CD4-positive, alpha-beta memory T cell (primary cell): Measurements from ENCODE around the gene RPL27. TPM values are rescaled to one million over a fixed set of nuclear protein-coding genes. Genes with fewer than 3 reads are reported as not detected.
A peak's percentile ranks its signal among the peaks of the same experiment; 100 is the strongest.

Experiments
- CTCF ChIA-PET: fragments of 350-600 bp; sonication (Branson Sonifier 250); formaldehyde crosslinking; loops from one replicate; lab custom pipeline; 2021; ENCODE audit warnings: inconsistent platforms; ENCODE audit not compliant: partially characterized antibody; lab: Charles Lee
- POLR2A ChIA-PET: fragments of 350-600 bp; sonication (Branson Sonifier 250); formaldehyde crosslinking; loops from one replicate; lab custom pipeline; 2021; ENCODE audit not compliant: partially characterized antibody; lab: Charles Lee
- DNase-seq, 5 donors: peaks; one replicate each; pipeline versions ENCODE4 v3.0.0 to v3.0.0-alpha.2; 2020 to 2022; ENCODE audit warnings: mixed read lengths in 1 of 5
- H3K27ac ChIP-seq: one replicate; pipeline ENCODE4 v1.7.0; 2013; ENCODE audit warnings: low read depth, low read length
- H3K27me3 ChIP-seq: 2 replicates; pipeline ENCODE4 v1.7.0; 2013; ENCODE audit warnings: mild to moderate bottlenecking, low read length, moderate library complexity; ENCODE audit not compliant: insufficient read depth
- H3K36me3 ChIP-seq: 2 replicates; pipeline ENCODE4 v1.7.0; 2013; ENCODE audit warnings: mild to moderate bottlenecking, low read length, moderate library complexity; ENCODE audit not compliant: insufficient read depth
- H3K4me1 ChIP-seq: 2 replicates; pipeline ENCODE4 v1.7.0; 2013; ENCODE audit warnings: mild to moderate bottlenecking, low read length, moderate library complexity; ENCODE audit not compliant: insufficient read depth
- H3K4me3 ChIP-seq, 2 donors: one replicate each; pipeline ENCODE4 v1.7.0; 2013; ENCODE audit warnings: low read length in 2 of 2, mild to moderate bottlenecking in 1 of 2
- H3K9me3 ChIP-seq, 2 donors: one replicate each; pipeline ENCODE4 v1.7.0; 2013; ENCODE audit warnings: low read length in 2 of 2, control low read depth in 1 of 2; ENCODE audit not compliant: control insufficient read depth in 1 of 2
- H3K27ac Mint-ChIP-seq, 7 donors: one replicate each; pipeline ENCODE4 v1.8.0; 2020 to 2021; ENCODE audit warnings: mixed read lengths in 7 of 7, mild to moderate bottlenecking in 6 of 7, inconsistent platforms in 3 of 7, moderate library complexity in 3 of 7
- H3K27me3 Mint-ChIP-seq, 2 donors: one replicate each; pipeline ENCODE4 v1.8.0; 2020 to 2021; ENCODE audit warnings: mixed read lengths in 2 of 2
- H3K36me3 Mint-ChIP-seq, 2 donors: one replicate each; pipeline ENCODE4 v1.8.0; 2020 to 2021; ENCODE audit warnings: mixed read lengths in 2 of 2, inconsistent platforms in 1 of 2, mild to moderate bottlenecking in 1 of 2
- H3K4me1 Mint-ChIP-seq, 4 donors: one replicate each; pipeline ENCODE4 v1.8.0; 2020 to 2021; ENCODE audit warnings: mixed read lengths in 4 of 4, mild to moderate bottlenecking in 1 of 4
- H3K4me3 Mint-ChIP-seq, 8 donors: one replicate each; pipeline ENCODE4 v1.8.0; 2020 to 2021; ENCODE audit warnings: mixed read lengths in 8 of 8, mild to moderate bottlenecking in 7 of 8, moderate library complexity in 6 of 8, inconsistent platforms in 3 of 8
- H3K9me3 Mint-ChIP-seq, 8 donors: one replicate each; pipeline ENCODE4 v1.8.0; 2020 to 2021; ENCODE audit warnings: mixed read lengths in 8 of 8, mild to moderate bottlenecking in 5 of 8, inconsistent platforms in 3 of 8, moderate library complexity in 1 of 8
- intact Hi-C: fragments of 100-400 bp; cut with micrococcal nuclease; formaldehyde crosslinking; loops from one replicate; pipeline ENCODE4 v1.15.1; 2023
- polyA plus RNA-seq, 2 donors: library from polyadenylated mRNA; unstranded; fragments of 300-500 nt; fragmentation: Illumina TruSeq; gene quantifications; one replicate each; pipeline ENCODE4 v1.2.3, GENCODE V29; 2021
- total RNA-seq, 2 experiments: library from RNA; stranded (reverse); gene quantifications; one replicate each; pipeline ENCODE4 v1.2.3, GENCODE V29; 2021

Gene RPL27
- total and polyA plus RNA-seq, 4 experiments from 2014 or later: 1,528 to 2,293 (median 1,598) TPM

DNA sequence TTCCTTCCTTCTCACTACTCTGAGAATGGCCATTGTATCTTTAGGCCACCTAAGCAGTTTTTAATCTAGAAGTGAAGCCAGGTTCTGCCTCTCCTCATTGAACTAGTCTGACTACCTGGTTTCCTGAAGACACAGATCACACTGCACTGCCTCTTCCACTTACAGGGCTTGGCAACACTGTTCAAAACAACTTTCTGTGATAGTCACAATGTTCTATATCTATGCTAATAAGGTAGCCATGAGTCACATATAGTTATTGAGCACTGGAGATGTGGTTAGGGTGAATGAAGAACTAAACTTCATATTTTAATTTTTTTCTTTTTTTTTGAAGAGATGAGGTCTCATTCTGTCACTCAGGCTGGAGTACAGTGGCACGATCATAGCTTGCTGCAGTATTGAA, 53.8 kb downstream of the RPL27 start:
- CTCF ChIA-PET: no interaction called here

More for the DNA sequence above, 53.8 kb downstream of the RPL27 start:
- no peak overlapping the region for H3K27ac ChIP-seq
- Mint-ChIP-seq H3K4me3 (no peak overlapping the region), H3K36me3 (no peaks in the 10 kb centered on the region), H3K27me3 (no peaks in the 10 kb centered on the region), H3K4me1 (no peaks in the 10 kb centered on the region), H3K27ac (peak overlapping the region in 1 of 7 donors; percentile 12), H3K9me3 (no peaks in the 10 kb centered on the region)
- no peaks in the 10 kb centered on the region for H3K36me3 ChIP-seq
- DNase-seq: no peak
- POLR2A ChIA-PET: no interaction called here
- no peak overlapping the region for H3K4me3 ChIP-seq
- H3K9me3 ChIP-seq: no peaks in the 10 kb centered on the region
- H3K4me1 ChIP-seq: no peaks in the 10 kb centered on the region
- intact Hi-C loops: no loop called here
- no peaks in the 10 kb centered on the region for H3K27me3 ChIP-seq

Other genes with a start within 250 kb of the RPL27 start
- not detected for gene RAMP2, start 237.2 kb upstream of the RPL27 start, total RNA-seq
- gene RAMP2, start 237.2 kb upstream of the RPL27 start, polyA plus RNA-seq: not detected
- 10 to 100 TPM; 39.3 to 43.6 TPM for gene VPS25, start 225.0 kb upstream of the RPL27 start, total RNA-seq
- gene VPS25, start 225.0 kb upstream of the RPL27 start, polyA plus RNA-seq: 10 to 100 TPM; 39.8 to 63.3 TPM
- under 1 TPM; 0.14 to 0.41 TPM for gene WNK4, start 217.8 kb upstream of the RPL27 start, total RNA-seq
- gene WNK4, start 217.8 kb upstream of the RPL27 start, polyA plus RNA-seq: not detected
- 10 to 100 TPM; 27.7 to 30.1 TPM for gene COA3, start 199.7 kb upstream of the RPL27 start, total RNA-seq
- 100 to 1,000 TPM; 110 to 153 TPM for gene COA3, start 199.7 kb upstream of the RPL27 start, polyA plus RNA-seq
- gene CNTD1, start 199.6 kb upstream of the RPL27 start, total RNA-seq: not detected
- gene CNTD1, start 199.6 kb upstream of the RPL27 start, polyA plus RNA-seq: under 1 TPM; 0.22 to 0.43 TPM
- 100 to 1,000 TPM; 103 to 104 TPM for gene BECN1, start 174.1 kb upstream of the RPL27 start, total RNA-seq
- gene BECN1, start 174.1 kb upstream of the RPL27 start, polyA plus RNA-seq: 100 to 1,000 TPM; 135 to 190 TPM
- 10 to 100 TPM; 65.1 to 69.9 TPM for gene PSME3, start 165.0 kb upstream of the RPL27 start, total RNA-seq
- gene PSME3, start 165.0 kb upstream of the RPL27 start, polyA plus RNA-seq: 100 to 1,000 TPM; 125 to 171 TPM
- 1 to 10 TPM; 2.7 TPM for gene AOC2, start 153.8 kb upstream of the RPL27 start, total RNA-seq
- gene AOC2, start 153.8 kb upstream of the RPL27 start, polyA plus RNA-seq: under 1 TPM in 1 of 2 donors, not detected in 1; 0.17 TPM
- 1 to 10 TPM in 1 of 2 experiments, under 1 TPM in 1; 0.58 to 1.2 TPM for gene AOC3, start 147.2 kb upstream of the RPL27 start, total RNA-seq
- not detected for gene AOC3, start 147.2 kb upstream of the RPL27 start, polyA plus RNA-seq
- gene G6PC1, start 97.6 kb upstream of the RPL27 start, total RNA-seq: not detected
- gene G6PC1, start 97.6 kb upstream of the RPL27 start, polyA plus RNA-seq: not detected
- gene AARSD1, start 34.0 kb upstream of the RPL27 start, total RNA-seq: 10 to 100 TPM; 53.0 to 55.6 TPM
- 10 to 100 TPM; 37.7 to 42.6 TPM for gene AARSD1, start 34.0 kb upstream of the RPL27 start, polyA plus RNA-seq
- gene PTGES3L, start 18.3 kb upstream of the RPL27 start, total RNA-seq: under 1 TPM; 0.20 to 0.30 TPM
- under 1 TPM in 1 of 2 donors, not detected in 1; 0.52 TPM for gene PTGES3L, start 18.3 kb upstream of the RPL27 start, polyA plus RNA-seq
- gene RUNDC1, start 17.9 kb upstream of the RPL27 start, total RNA-seq: 10 to 100 TPM; 24.1 to 25.5 TPM
- 10 to 100 TPM; 12.8 to 17.7 TPM for gene RUNDC1, start 17.9 kb upstream of the RPL27 start, polyA plus RNA-seq
- 10 to 100 TPM; 33.1 to 40.3 TPM for gene IFI35, start 8.4 kb downstream of the RPL27 start, total RNA-seq
- gene IFI35, start 8.4 kb downstream of the RPL27 start, polyA plus RNA-seq: 10 to 100 TPM; 55.4 to 66.2 TPM
- gene VAT1, start 24.0 kb downstream of the RPL27 start, total RNA-seq: 10 to 100 TPM; 61.5 to 67.5 TPM
- 10 to 100 TPM; 52.6 to 66.2 TPM for gene VAT1, start 24.0 kb downstream of the RPL27 start, polyA plus RNA-seq
- gene RND2, start 26.8 kb downstream of the RPL27 start, total RNA-seq: under 1 TPM; 0.28 to 0.29 TPM
- under 1 TPM; 0.13 to 0.26 TPM for gene RND2, start 26.8 kb downstream of the RPL27 start, polyA plus RNA-seq
- gene BRCA1, start 126.9 kb downstream of the RPL27 start, total RNA-seq: 1 to 10 TPM; 4.8 to 6.0 TPM
- gene BRCA1, start 126.9 kb downstream of the RPL27 start, polyA plus RNA-seq: 1 to 10 TPM; 1.1 TPM
- 10 to 100 TPM; 90.3 to 93.2 TPM for gene NBR1, start 172.8 kb downstream of the RPL27 start, total RNA-seq
- gene NBR1, start 172.8 kb downstream of the RPL27 start, polyA plus RNA-seq: 10 to 100 TPM; 66.1 to 76.3 TPM
- gene TMEM106A, start 213.5 kb downstream of the RPL27 start, total RNA-seq: 10 to 100 TPM; 12.5 to 12.8 TPM
- 1 to 10 TPM; 1.5 to 3.5 TPM for gene TMEM106A, start 213.5 kb downstream of the RPL27 start, polyA plus RNA-seq
- 1 to 10 TPM; 1.3 to 2.1 TPM for gene CCDC200, start 230.2 kb downstream of the RPL27 start, total RNA-seq
- gene CCDC200, start 230.2 kb downstream of the RPL27 start, polyA plus RNA-seq: under 1 TPM in 1 of 2 donors, not detected in 1; 0.70 TPM
- 1,000 to 10,000 TPM; 2,221 to 3,168 TPM for gene RNU2-1, start 235.6 kb downstream of the RPL27 start, total RNA-seq
- not detected for gene RNU2-1, start 235.6 kb downstream of the RPL27 start, polyA plus RNA-seq